Activated CD8-positive, alpha-beta memory T cell treated with anti-CD3 and anti-CD28 coated beads, Interleukin-2, amount 10 ng/mL, durations not matched to agents 7 days and 5 days (primary cell): Measurements from ENCODE around the gene UCN. TPM values are rescaled to one million over a fixed set of nuclear protein-coding genes. Genes with fewer than 3 reads are reported as not detected.
A peak's percentile ranks its signal among the peaks of the same experiment; 100 is the strongest.
"Not testable (repeated sequence)": the region's sequence is repeated elsewhere in the genome, so short reads cannot be mapped to it uniquely, and the experiment has no call there.

Source experiments
- ATAC-seq: fragments of 150-1000 bp; cut with Tn5 transposase; one replicate; pipeline ENCODE4 v1.10.0; 2021; ENCODE audit warnings: moderate library complexity
- CTCF ChIA-PET: fragments of 350-600 bp; sonication (Branson Sonifier 250); formaldehyde crosslinking; loops from one replicate; lab custom pipeline; 2021; ENCODE audit warnings: antibody characterized with exemption; lab: Charles Lee
- DNase-seq: peaks from one replicate; pipeline ENCODE4 v3.0.0-alpha.2; 2020
- H3K27ac Mint-ChIP-seq: one replicate; pipeline ENCODE4 v1.8.0; 2021; ENCODE audit warnings: mild to moderate bottlenecking, mixed read lengths
- H3K27me3 Mint-ChIP-seq: one replicate; pipeline ENCODE4 v1.8.0; 2021; ENCODE audit warnings: mixed read lengths
- H3K36me3 Mint-ChIP-seq: one replicate; pipeline ENCODE4 v1.8.0; 2021; ENCODE audit warnings: mild to moderate bottlenecking, mixed read lengths
- H3K4me1 Mint-ChIP-seq: one replicate; pipeline ENCODE4 v1.8.0; 2021; ENCODE audit warnings: mixed read lengths
- H3K4me3 Mint-ChIP-seq: one replicate; pipeline ENCODE4 v1.8.0; 2021; ENCODE audit warnings: mild to moderate bottlenecking, moderate library complexity, mixed read lengths
- H3K9me3 Mint-ChIP-seq: one replicate; pipeline ENCODE4 v1.8.0; 2022; ENCODE audit warnings: low read depth, mixed read lengths
- total RNA-seq, 2 experiments: library from RNA; stranded (reverse); gene quantifications; one replicate each; pipeline ENCODE4 v1.2.3, GENCODE V29; 2021

The UCN gene
- total RNA-seq, 2 experiments from 2014 or later, result 1.1 to 2.6 TPM

GRCh38 chr2:27307545-27308358 is 493 bp downstream of the UCN start:
- Mint-ChIP-seq H3K9me3 (no peaks in the 10 kb centered on the region), H3K4me3 (no peak overlapping the region), H3K27ac (no peak overlapping the region), H3K4me1 (peaks cover 6% of the 10 kb centered on the region), H3K27me3 (peaks cover 24% of the 10 kb centered on the region), H3K36me3 (peaks cover 20% of the 10 kb centered on the region)
- DNase-seq (no peak), ATAC-seq (no peak)
- CTCF ChIA-PET, result interaction anchor here (1.3 kb wide), 1 partner anchor 28 kb away, joined by 3 read pairs; no protein-coding TSS in a partner anchor

GRCh38 chr2:27307287-27307544 is 1.0 kb downstream of the UCN start:
- Mint-ChIP-seq H3K4me3 (no peak overlapping the region), H3K4me1 (peaks cover 8% of the 10 kb centered on the region), H3K36me3 (peaks cover 18% of the 10 kb centered on the region), H3K27me3 (peaks cover 24% of the 10 kb centered on the region), H3K9me3 (no peaks in the 10 kb centered on the region), H3K27ac (no peak overlapping the region)
- DNase-seq (no peak), ATAC-seq (no peak)
- CTCF ChIA-PET, result interaction anchor here (1.3 kb wide), 1 partner anchor 27 kb away, joined by 3 read pairs; no protein-coding TSS in a partner anchor

GRCh38 chr2:27306573-27307286 is 1.5 kb downstream of the UCN start:
- Mint-ChIP-seq H3K27me3 (peaks cover 24% of the 10 kb centered on the region), H3K4me1 (peaks cover 8% of the 10 kb centered on the region), H3K9me3 (no peaks in the 10 kb centered on the region), H3K36me3 (peaks cover 17% of the 10 kb centered on the region), H3K4me3 (no peak overlapping the region), H3K27ac (no peak overlapping the region)
- DNase-seq, result no peak
- ATAC-seq, result peak; percentile 66
- CTCF ChIA-PET, result interaction anchor here (1.3 kb wide), 1 partner anchor 27 kb away, joined by 3 read pairs; no protein-coding TSS in a partner anchor

GRCh38 chr2:27306136-27306535 is 2.1 kb downstream of the UCN start:
- Mint-ChIP-seq H3K4me1 (peaks cover 8% of the 10 kb centered on the region), H3K27me3 (peaks cover 24% of the 10 kb centered on the region), H3K36me3 (peaks cover 12% of the 10 kb centered on the region), H3K27ac (no peak overlapping the region), H3K4me3 (peak overlapping the region; percentile 38), H3K9me3 (no peaks in the 10 kb centered on the region)
- no peak for ATAC-seq
- DNase-seq, result no peak
- CTCF ChIA-PET, result interaction anchor here (0.8 to 1.4 kb wide), 2 partner anchors 16 to 344 kb away, joined by 3 to 5 read pairs; no protein-coding TSS in a partner anchor

- Mint-ChIP-seq H3K27me3 (peaks cover 24% of the 10 kb centered on the region), H3K9me3 (no peaks in the 10 kb centered on the region), H3K27ac (no peak overlapping the region), H3K4me3 (no peak overlapping the region), H3K36me3 (peaks cover 12% of the 10 kb centered on the region), H3K4me1 (peaks cover 8% of the 10 kb centered on the region)
- no peak for DNase-seq
- CTCF ChIA-PET, result interaction anchor here (0.8 to 1.5 kb wide), 5 partner anchors 15 to 344 kb away, joined by 3 to 5 read pairs (median 4); no protein-coding TSS in a partner anchor
- ATAC-seq, result no peak
Measured at GRCh38 chr2:27305516-27305915, 2.7 kb downstream of the UCN start.

GRCh38 chr2:27304488-27305240 is 3.6 kb downstream of the UCN start:
- Mint-ChIP-seq H3K27ac (no peak overlapping the region), H3K36me3 (peaks cover 8% of the 10 kb centered on the region), H3K27me3 (peaks cover 24% of the 10 kb centered on the region), H3K4me1 (peaks cover 8% of the 10 kb centered on the region), H3K4me3 (no peak overlapping the region), H3K9me3 (no peaks in the 10 kb centered on the region)
- CTCF ChIA-PET, result interaction anchor here (0.6 to 2.2 kb wide), 7 partner anchors 8 to 217 kb away, joined by 3 to 9 read pairs (median 4); no protein-coding TSS in a partner anchor
- ATAC-seq (no peak), DNase-seq (no peak)

- Mint-ChIP-seq H3K36me3 (no peaks in the 10 kb centered on the region), H3K4me1 (peaks cover 8% of the 10 kb centered on the region), H3K4me3 (peak overlapping the region; percentile 54), H3K9me3 (no peaks in the 10 kb centered on the region), H3K27ac (peak overlapping the region; percentile 28), H3K27me3 (peaks cover 24% of the 10 kb centered on the region)
- CTCF ChIA-PET, result interaction anchor here (0.6 to 3.0 kb wide), 55 partner anchors 9 to 454 kb away, joined by 3 to 35 read pairs (median 5); partner anchors contain the start of genes ABHD1, CAD, KHK and MPV17
- DNase-seq, result peak; percentile 57
- peak; percentile 63 for ATAC-seq
Measured at GRCh38 chr2:27303093-27304025, 4.9 kb downstream of the UCN start.

GRCh38 chr2:27300606-27301005 is 7.6 kb downstream of the UCN start:
- CTCF ChIA-PET, result interaction anchor here (0.9 to 3.1 kb wide), 3 partner anchors 10 to 50 kb away, joined by 3 to 10 read pairs (median 3); partner anchors contain the start of gene TRIM54
- H3K27me3 Mint-ChIP-seq, result peaks cover 19% of the 10 kb centered on the region
- H3K27ac Mint-ChIP-seq, H3K36me3 Mint-ChIP-seq, H3K4me3 Mint-ChIP-seq, DNase-seq, ATAC-seq, H3K4me1 Mint-ChIP-seq, H3K9me3 Mint-ChIP-seq: not testable (repeated sequence)

GRCh38 chr2:27298391-27299080 is 9.7 kb downstream of the UCN start:
- H3K27me3 Mint-ChIP-seq, result peaks cover 19% of the 10 kb centered on the region
- H3K9me3 Mint-ChIP-seq, result no peaks in the 10 kb centered on the region
- H3K27ac Mint-ChIP-seq, result no peak overlapping the region
- no peak overlapping the region for H3K4me3 Mint-ChIP-seq
- DNase-seq, result no peak
- H3K4me1 Mint-ChIP-seq, result peaks cover 4% of the 10 kb centered on the region
- CTCF ChIA-PET, result interaction anchor here (1.2 to 3.1 kb wide), 2 partner anchors 17 to 337 kb away, joined by 3 to 10 read pairs; partner anchors contain the start of gene TRIM54
- no peaks in the 10 kb centered on the region for H3K36me3 Mint-ChIP-seq
- ATAC-seq, result no peak

- H3K36me3 Mint-ChIP-seq, result no peaks in the 10 kb centered on the region
- H3K9me3 Mint-ChIP-seq, result no peaks in the 10 kb centered on the region
- no peak overlapping the region for H3K27ac Mint-ChIP-seq
- H3K27me3 Mint-ChIP-seq, result peaks cover 32% of the 10 kb centered on the region
- H3K4me3 Mint-ChIP-seq, result no peak overlapping the region
- DNase-seq, result no peak
- ATAC-seq, result no peak
- no peaks in the 10 kb centered on the region for H3K4me1 Mint-ChIP-seq
- CTCF ChIA-PET, result interaction anchor here (1.0 kb wide), 1 partner anchor 165 kb away, joined by 3 read pairs; no protein-coding TSS in a partner anchor
Measured at GRCh38 chr2:27297195-27297594, 11.1 kb downstream of the UCN start.

GRCh38 chr2:27296481-27296880 is 11.8 kb downstream of the UCN start:
- H3K36me3 Mint-ChIP-seq, result no peaks in the 10 kb centered on the region
- no peak for DNase-seq
- ATAC-seq, result no peak
- no peaks in the 10 kb centered on the region for H3K9me3 Mint-ChIP-seq
- CTCF ChIA-PET, result interaction anchor here (1.0 to 1.6 kb wide), 2 partner anchors 8 to 16 kb away, joined by 3 to 6 read pairs; no protein-coding TSS in a partner anchor
- no peak overlapping the region for H3K27ac Mint-ChIP-seq
- H3K4me3 Mint-ChIP-seq, result no peak overlapping the region
- peaks cover 39% of the 10 kb centered on the region for H3K27me3 Mint-ChIP-seq
- H3K4me1 Mint-ChIP-seq, result no peaks in the 10 kb centered on the region
